WTC11 (cell line): Measurements from ENCODE around the gene SELENOI. TPM values are rescaled to one million over a fixed set of nuclear protein-coding genes. Genes with fewer than 3 reads are reported as not detected.

Source experiments
- ATAC-seq: fragments of 200-7000 bp; cut with Tn5 transposase; 2 replicates; pipeline ENCODE4 v1.10.0; 2021; ENCODE audit warnings: mild to moderate bottlenecking, moderate library complexity
- CTCF ChIA-PET: fragments of 300-600 bp; sonication (Branson Sonifier 250); formaldehyde crosslinking; loops from one replicate; lab custom pipeline; 2021; ENCODE audit warnings: antibody characterized with exemption; lab: Charles Lee
- POLR2A ChIA-PET: fragments of 350-600 bp; sonication (Branson Sonifier 250); formaldehyde crosslinking; loops from one replicate; lab custom pipeline; 2021; ENCODE audit warnings: antibody characterized with exemption; lab: Charles Lee
- DNase-seq: peaks from one replicate; pipeline ENCODE4 v3.0.0; 2021; ENCODE audit warnings: low spot score
- H3K27ac Mint-ChIP-seq: 2 replicates; pipeline ENCODE4 v1.8.0; 2021; ENCODE audit warnings: mixed read lengths
- H3K27me3 Mint-ChIP-seq: 2 replicates; pipeline ENCODE4 v1.8.0; 2021; ENCODE audit warnings: low read depth, mild to moderate bottlenecking, moderate library complexity, mixed read lengths
- H3K36me3 Mint-ChIP-seq: 2 replicates; pipeline ENCODE4 v1.8.0; 2021; ENCODE audit warnings: mixed read lengths
- H3K4me1 Mint-ChIP-seq: 2 replicates; pipeline ENCODE4 v1.8.0; 2022; ENCODE audit warnings: mixed read lengths
- H3K4me3 Mint-ChIP-seq: 2 replicates; pipeline ENCODE4 v1.8.0; 2021; ENCODE audit warnings: mild to moderate bottlenecking, moderate library complexity, mixed read lengths
- H3K9me3 Mint-ChIP-seq: 2 replicates; pipeline ENCODE4 v1.8.0; 2021; ENCODE audit warnings: mixed read lengths
- ELF4 ChIP-seq: sonication (generic); formaldehyde crosslinking; IDR thresholded peaks from 2 replicates; pipeline ENCODE4 v1.8.1; 2022; ENCODE audit warnings: low read depth, mild to moderate bottlenecking, moderate library complexity, missing genetic modification reagents
- ESRRA ChIP-seq: sonication (generic); formaldehyde crosslinking; IDR thresholded peaks from 2 replicates; pipeline ENCODE4 v1.8.1; 2022; ENCODE audit warnings: mild to moderate bottlenecking, missing genetic modification reagents, borderline replicate concordance
- ETV6 ChIP-seq: sonication (generic); formaldehyde crosslinking; IDR thresholded peaks from 2 replicates; pipeline ENCODE4 v1.8.1; 2022; ENCODE audit warnings: mild to moderate bottlenecking, missing genetic modification reagents
- GRHL2 ChIP-seq: fragments of 250-450 bp; sonication (Bioruptor Pico); IDR thresholded peaks from 2 replicates; pipeline ENCODE4 v1.8.0; 2022; ENCODE audit warnings: mild to moderate bottlenecking, moderate library complexity; ENCODE audit not compliant: insufficient replicate concordance, severe bottlenecking
- JAZF1 ChIP-seq: fragments of 250-450 bp; sonication (Bioruptor Pico); IDR thresholded peaks from 2 replicates; pipeline ENCODE4 v1.9.0; 2021; ENCODE audit warnings: moderate library complexity, mild to moderate bottlenecking, inconsistent platforms
- NFE2L1 ChIP-seq: sonication (generic); formaldehyde crosslinking; IDR thresholded peaks from 2 replicates; pipeline ENCODE4 v1.8.1; 2023; ENCODE audit warnings: missing genetic modification reagents
- NR3C1 ChIP-seq: sonication (generic); formaldehyde crosslinking; conservative IDR thresholded peaks from 2 replicates; pipeline ENCODE4 v1.8.1; 2023; ENCODE audit warnings: low read depth, mild to moderate bottlenecking, missing genetic modification reagents
- SP1 ChIP-seq: sonication (generic); formaldehyde crosslinking; conservative IDR thresholded peaks from 2 replicates; pipeline ENCODE4 v1.8.1; 2022; ENCODE audit warnings: missing genetic modification reagents
- TCF7 ChIP-seq: sonication (generic); formaldehyde crosslinking; IDR thresholded peaks from 2 replicates; pipeline ENCODE4 v1.8.0; 2022; ENCODE audit warnings: mild to moderate bottlenecking, low read depth, missing genetic modification reagents, moderate library complexity
- TEAD1 ChIP-seq: sonication (generic); formaldehyde crosslinking; IDR thresholded peaks from 2 replicates; pipeline ENCODE4 v1.8.0; 2022; ENCODE audit warnings: mild to moderate bottlenecking, missing genetic modification reagents
- ZNF138 ChIP-seq: sonication (generic); formaldehyde crosslinking; conservative IDR thresholded peaks from 2 replicates; pipeline ENCODE4 v1.8.1; 2022; ENCODE audit warnings: mild to moderate bottlenecking, moderate library complexity, missing genetic modification reagents
- ZNF396 ChIP-seq: fragments of 250-450 bp; sonication (Bioruptor Pico); IDR thresholded peaks from 2 replicates; pipeline ENCODE4 v1.8.0; 2021; ENCODE audit warnings: mild to moderate bottlenecking, moderate library complexity, borderline replicate concordance
- total RNA-seq: library from RNA; stranded (reverse); gene quantifications from 3 replicates; pipeline ENCODE4 v1.2.3, GENCODE V29; 2021
- TF ChIP-seq, protein P1 (sequence below): sonication (generic); formaldehyde crosslinking; IDR thresholded peaks from 2 replicates; pipeline ENCODE4 v1.8.1; 2023; ENCODE audit warnings: mild to moderate bottlenecking, missing genetic modification reagents, moderate library complexity
- TF ChIP-seq, protein P2 (sequence below): fragments of 250-450 bp; sonication (Bioruptor Pico); IDR thresholded peaks from 2 replicates; pipeline ENCODE4 v1.9.0; 2021; ENCODE audit warnings: mild to moderate bottlenecking, borderline replicate concordance
- TF ChIP-seq, protein P3 (sequence below): sonication (generic); formaldehyde crosslinking; conservative IDR thresholded peaks from 2 replicates; pipeline ENCODE4 v1.8.1; 2022; ENCODE audit warnings: mild to moderate bottlenecking, missing genetic modification reagents
- TF ChIP-seq, protein P4 (sequence below): sonication (generic); formaldehyde crosslinking; IDR thresholded peaks from 2 replicates; pipeline ENCODE4 v1.8.1; 2022; ENCODE audit warnings: mild to moderate bottlenecking, moderate library complexity, missing genetic modification reagents
- TF ChIP-seq, protein P5 (sequence below): sonication (generic); formaldehyde crosslinking; IDR thresholded peaks from 2 replicates; pipeline ENCODE4 v1.8.0; 2022; ENCODE audit warnings: missing genetic modification reagents
- TF ChIP-seq, protein P6 (sequence below): fragments of 250-450 bp; sonication (Bioruptor Pico); conservative IDR thresholded peaks from 2 replicates; pipeline ENCODE4 v1.9.0; 2021; ENCODE audit warnings: mild to moderate bottlenecking

Gene SELENOI
- total RNA-seq, 1 experiment from 2014 or later: 53.1 TPM

DNA sequence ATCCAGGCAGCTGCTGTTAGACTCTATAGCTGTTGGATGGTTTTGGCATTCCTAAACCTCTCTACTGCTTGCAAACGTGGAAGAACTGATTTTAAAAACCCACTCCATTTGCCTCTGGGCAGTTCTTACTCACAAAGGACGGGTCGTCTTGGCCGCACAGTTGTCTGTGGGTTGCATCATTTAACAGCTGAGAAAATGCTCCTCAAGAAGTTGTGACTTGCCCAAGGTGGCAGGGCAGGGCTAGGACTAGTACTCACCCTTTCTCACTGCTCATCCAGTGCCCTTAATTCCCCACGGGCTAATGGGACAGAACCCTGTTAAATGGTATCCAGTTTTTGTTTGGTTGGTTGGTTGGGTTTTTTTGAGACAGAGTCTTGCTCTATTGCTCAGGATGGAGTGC is 54.8 kb downstream of the SELENOI start:
- DNase-seq (no peak), ATAC-seq (no peak)
- Mint-ChIP-seq H3K9me3 (no peaks in the 10 kb centered on the region), H3K4me3 (no peak overlapping the region), H3K27ac (no peak overlapping the region), H3K4me1 (peaks cover 3% of the 10 kb centered on the region; the same call in 1 of the 2 replicates), H3K36me3 (no peaks in the 10 kb centered on the region), H3K27me3 (peaks cover 10% of the 10 kb centered on the region; the same call in 1 of the 2 replicates)
- ChIA-PET POLR2A (no interaction called here), CTCF (no interaction called here)
- TF ChIP-seq NFE2L1 (CRISPR knock-in tag) (no peak), ZNF138 (no peak), TCF7 (no peak), SP1 (CRISPR knock-in tag) (no peak), ZNF396 (no peak), GRHL2 (CRISPR knock-in tag) (no peak), ELF4 (CRISPR knock-in tag) (no peak), JAZF1 (CRISPR knock-in tag) (no peak), TEAD1 (CRISPR knock-in tag) (no peak), ESRRA (CRISPR knock-in tag) (no peak), NR3C1 (CRISPR knock-in tag) (no peak), ETV6 (CRISPR knock-in tag) (no peak)
- TF ChIP-seq, protein P1, sequence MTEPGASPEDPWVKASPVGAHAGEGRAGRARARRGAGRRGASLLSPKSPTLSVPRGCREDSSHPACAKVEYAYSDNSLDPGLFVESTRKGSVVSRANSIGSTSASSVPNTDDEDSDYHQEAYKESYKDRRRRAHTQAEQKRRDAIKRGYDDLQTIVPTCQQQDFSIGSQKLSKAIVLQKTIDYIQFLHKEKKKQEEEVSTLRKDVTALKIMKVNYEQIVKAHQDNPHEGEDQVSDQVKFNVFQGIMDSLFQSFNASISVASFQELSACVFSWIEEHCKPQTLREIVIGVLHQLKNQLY (CRISPR knock-in tag): no peak
- TF ChIP-seq, protein P2, sequence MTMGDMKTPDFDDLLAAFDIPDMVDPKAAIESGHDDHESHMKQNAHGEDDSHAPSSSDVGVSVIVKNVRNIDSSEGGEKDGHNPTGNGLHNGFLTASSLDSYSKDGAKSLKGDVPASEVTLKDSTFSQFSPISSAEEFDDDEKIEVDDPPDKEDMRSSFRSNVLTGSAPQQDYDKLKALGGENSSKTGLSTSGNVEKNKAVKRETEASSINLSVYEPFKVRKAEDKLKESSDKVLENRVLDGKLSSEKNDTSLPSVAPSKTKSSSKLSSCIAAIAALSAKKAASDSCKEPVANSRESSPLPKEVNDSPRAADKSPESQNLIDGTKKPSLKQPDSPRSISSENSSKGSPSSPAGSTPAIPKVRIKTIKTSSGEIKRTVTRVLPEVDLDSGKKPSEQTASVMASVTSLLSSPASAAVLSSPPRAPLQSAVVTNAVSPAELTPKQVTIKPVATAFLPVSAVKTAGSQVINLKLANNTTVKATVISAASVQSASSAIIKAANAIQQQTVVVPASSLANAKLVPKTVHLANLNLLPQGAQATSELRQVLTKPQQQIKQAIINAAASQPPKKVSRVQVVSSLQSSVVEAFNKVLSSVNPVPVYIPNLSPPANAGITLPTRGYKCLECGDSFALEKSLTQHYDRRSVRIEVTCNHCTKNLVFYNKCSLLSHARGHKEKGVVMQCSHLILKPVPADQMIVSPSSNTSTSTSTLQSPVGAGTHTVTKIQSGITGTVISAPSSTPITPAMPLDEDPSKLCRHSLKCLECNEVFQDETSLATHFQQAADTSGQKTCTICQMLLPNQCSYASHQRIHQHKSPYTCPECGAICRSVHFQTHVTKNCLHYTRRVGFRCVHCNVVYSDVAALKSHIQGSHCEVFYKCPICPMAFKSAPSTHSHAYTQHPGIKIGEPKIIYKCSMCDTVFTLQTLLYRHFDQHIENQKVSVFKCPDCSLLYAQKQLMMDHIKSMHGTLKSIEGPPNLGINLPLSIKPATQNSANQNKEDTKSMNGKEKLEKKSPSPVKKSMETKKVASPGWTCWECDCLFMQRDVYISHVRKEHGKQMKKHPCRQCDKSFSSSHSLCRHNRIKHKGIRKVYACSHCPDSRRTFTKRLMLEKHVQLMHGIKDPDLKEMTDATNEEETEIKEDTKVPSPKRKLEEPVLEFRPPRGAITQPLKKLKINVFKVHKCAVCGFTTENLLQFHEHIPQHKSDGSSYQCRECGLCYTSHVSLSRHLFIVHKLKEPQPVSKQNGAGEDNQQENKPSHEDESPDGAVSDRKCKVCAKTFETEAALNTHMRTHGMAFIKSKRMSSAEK (CRISPR knock-in tag): no peak
- TF ChIP-seq, protein P3, sequence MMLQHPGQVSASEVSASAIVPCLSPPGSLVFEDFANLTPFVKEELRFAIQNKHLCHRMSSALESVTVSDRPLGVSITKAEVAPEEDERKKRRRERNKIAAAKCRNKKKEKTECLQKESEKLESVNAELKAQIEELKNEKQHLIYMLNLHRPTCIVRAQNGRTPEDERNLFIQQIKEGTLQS (CRISPR knock-in tag): no peak
- TF ChIP-seq, protein P4, sequence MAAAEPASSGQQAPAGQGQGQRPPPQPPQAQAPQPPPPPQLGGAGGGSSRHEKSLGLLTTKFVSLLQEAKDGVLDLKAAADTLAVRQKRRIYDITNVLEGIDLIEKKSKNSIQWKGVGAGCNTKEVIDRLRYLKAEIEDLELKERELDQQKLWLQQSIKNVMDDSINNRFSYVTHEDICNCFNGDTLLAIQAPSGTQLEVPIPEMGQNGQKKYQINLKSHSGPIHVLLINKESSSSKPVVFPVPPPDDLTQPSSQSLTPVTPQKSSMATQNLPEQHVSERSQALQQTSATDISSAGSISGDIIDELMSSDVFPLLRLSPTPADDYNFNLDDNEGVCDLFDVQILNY (CRISPR knock-in tag): no peak
- TF ChIP-seq, protein P5, sequence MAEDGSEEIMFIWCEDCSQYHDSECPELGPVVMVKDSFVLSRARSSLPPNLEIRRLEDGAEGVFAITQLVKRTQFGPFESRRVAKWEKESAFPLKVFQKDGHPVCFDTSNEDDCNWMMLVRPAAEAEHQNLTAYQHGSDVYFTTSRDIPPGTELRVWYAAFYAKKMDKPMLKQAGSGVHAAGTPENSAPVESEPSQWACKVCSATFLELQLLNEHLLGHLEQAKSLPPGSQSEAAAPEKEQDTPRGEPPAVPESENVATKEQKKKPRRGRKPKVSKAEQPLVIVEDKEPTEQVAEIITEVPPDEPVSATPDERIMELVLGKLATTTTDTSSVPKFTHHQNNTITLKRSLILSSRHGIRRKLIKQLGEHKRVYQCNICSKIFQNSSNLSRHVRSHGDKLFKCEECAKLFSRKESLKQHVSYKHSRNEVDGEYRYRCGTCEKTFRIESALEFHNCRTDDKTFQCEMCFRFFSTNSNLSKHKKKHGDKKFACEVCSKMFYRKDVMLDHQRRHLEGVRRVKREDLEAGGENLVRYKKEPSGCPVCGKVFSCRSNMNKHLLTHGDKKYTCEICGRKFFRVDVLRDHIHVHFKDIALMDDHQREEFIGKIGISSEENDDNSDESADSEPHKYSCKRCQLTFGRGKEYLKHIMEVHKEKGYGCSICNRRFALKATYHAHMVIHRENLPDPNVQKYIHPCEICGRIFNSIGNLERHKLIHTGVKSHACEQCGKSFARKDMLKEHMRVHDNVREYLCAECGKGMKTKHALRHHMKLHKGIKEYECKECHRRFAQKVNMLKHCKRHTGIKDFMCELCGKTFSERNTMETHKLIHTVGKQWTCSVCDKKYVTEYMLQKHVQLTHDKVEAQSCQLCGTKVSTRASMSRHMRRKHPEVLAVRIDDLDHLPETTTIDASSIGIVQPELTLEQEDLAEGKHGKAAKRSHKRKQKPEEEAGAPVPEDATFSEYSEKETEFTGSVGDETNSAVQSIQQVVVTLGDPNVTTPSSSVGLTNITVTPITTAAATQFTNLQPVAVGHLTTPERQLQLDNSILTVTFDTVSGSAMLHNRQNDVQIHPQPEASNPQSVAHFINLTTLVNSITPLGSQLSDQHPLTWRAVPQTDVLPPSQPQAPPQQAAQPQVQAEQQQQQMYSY: no peak
- TF ChIP-seq, protein P6, sequence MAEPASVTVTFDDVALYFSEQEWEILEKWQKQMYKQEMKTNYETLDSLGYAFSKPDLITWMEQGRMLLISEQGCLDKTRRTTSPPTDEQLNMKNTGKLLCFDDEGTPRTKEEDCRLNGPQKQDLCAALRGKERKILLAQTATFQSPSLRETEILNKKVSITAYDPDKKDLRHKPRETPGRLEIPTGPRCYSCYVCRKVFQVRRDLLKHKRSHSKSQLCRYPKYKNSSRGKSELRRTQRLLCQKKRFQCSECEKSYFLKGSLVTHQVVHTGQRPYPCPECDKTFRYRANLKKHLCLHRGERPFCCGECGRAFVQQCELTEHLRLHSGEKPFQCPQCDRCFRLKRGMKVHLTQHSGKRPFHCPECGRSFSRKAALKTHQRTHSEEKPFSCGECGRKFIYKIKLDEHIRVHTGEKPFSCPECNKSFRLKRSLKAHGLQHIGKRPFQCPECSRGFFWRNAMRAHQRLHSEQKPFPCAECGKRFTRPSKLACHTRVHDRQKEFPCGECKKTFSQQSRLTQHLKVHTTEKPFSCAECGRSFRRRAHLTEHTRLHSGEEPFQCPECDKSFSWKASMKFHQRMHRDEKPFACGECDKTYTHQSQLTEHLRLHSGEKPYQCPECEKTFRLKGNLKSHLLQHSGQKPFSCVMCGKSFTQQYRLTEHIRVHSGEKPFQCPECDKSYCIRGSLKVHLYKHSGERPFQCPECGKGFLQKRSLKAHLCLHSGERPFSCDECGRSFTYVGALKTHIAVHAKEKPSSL (CRISPR knock-in tag): no peak
